Measurements from ENCODE around the gene PRKAA2.

PRKAA2 gene

DNA sequence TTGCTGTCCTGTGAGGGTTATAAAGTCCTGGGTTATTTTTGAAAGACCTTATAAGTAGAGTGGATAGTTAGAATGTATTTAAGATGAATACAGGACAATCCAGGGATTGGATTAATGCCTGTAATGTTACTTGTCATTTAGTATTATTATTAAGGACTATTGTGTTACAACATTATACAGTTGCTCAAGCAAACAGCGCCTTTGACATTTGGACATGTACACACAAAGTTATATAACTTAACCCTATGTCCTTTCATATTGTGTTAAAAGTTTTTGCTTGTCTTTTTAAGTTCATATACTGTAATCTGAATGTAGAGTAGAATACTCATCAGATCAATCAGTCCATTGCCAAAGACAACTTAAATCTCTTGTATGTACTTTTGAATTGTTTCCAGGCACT lies 2.0 kb downstream of the PRKAA2 start:
- H3K4me1 Mint-ChIP-seq: peaks cover 24% of the 10 kb centered on the region
- H3K27me3 Mint-ChIP-seq (ENCODE audit: low read depth): peaks cover 15% of the 10 kb centered on the region
- H3K4me3 Mint-ChIP-seq: peak overlapping the region; percentile 83 to 88 (median 88)
- peak overlapping the region in 1 of 3 experiments; percentile 91 for H3K27ac Mint-ChIP-seq
- no peaks in the 10 kb centered on the region for H3K36me3 Mint-ChIP-seq (ENCODE audit: low read depth)
- TF ChIP-seq, protein P1, sequence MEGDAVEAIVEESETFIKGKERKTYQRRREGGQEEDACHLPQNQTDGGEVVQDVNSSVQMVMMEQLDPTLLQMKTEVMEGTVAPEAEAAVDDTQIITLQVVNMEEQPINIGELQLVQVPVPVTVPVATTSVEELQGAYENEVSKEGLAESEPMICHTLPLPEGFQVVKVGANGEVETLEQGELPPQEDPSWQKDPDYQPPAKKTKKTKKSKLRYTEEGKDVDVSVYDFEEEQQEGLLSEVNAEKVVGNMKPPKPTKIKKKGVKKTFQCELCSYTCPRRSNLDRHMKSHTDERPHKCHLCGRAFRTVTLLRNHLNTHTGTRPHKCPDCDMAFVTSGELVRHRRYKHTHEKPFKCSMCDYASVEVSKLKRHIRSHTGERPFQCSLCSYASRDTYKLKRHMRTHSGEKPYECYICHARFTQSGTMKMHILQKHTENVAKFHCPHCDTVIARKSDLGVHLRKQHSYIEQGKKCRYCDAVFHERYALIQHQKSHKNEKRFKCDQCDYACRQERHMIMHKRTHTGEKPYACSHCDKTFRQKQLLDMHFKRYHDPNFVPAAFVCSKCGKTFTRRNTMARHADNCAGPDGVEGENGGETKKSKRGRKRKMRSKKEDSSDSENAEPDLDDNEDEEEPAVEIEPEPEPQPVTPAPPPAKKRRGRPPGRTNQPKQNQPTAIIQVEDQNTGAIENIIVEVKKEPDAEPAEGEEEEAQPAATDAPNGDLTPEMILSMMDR (IDR thresholded peaks at IDR 0.05; ENCODE audit: unreplicated experiment in 3 of 3): no peak
- no peaks in the 10 kb centered on the region for H3K9me3 Mint-ChIP-seq

GRCh38 chr1:56648546-56648945 lies 3.4 kb downstream of the PRKAA2 start:
- H3K4me1 Mint-ChIP-seq: peaks cover 25% of the 10 kb centered on the region
- no peaks in the 10 kb centered on the region for H3K9me3 Mint-ChIP-seq
- no peak overlapping the region for H3K27ac Mint-ChIP-seq
- H3K27me3 Mint-ChIP-seq (ENCODE audit: low read depth): peaks cover 15% of the 10 kb centered on the region
- H3K4me3 Mint-ChIP-seq: peak overlapping the region in 1 of 3 experiments; percentile 37
- TF ChIP-seq, protein P1 (IDR thresholded peaks at IDR 0.05; ENCODE audit: unreplicated experiment in 3 of 3): no peak
- no peaks in the 10 kb centered on the region for H3K36me3 Mint-ChIP-seq (ENCODE audit: low read depth)

DNA sequence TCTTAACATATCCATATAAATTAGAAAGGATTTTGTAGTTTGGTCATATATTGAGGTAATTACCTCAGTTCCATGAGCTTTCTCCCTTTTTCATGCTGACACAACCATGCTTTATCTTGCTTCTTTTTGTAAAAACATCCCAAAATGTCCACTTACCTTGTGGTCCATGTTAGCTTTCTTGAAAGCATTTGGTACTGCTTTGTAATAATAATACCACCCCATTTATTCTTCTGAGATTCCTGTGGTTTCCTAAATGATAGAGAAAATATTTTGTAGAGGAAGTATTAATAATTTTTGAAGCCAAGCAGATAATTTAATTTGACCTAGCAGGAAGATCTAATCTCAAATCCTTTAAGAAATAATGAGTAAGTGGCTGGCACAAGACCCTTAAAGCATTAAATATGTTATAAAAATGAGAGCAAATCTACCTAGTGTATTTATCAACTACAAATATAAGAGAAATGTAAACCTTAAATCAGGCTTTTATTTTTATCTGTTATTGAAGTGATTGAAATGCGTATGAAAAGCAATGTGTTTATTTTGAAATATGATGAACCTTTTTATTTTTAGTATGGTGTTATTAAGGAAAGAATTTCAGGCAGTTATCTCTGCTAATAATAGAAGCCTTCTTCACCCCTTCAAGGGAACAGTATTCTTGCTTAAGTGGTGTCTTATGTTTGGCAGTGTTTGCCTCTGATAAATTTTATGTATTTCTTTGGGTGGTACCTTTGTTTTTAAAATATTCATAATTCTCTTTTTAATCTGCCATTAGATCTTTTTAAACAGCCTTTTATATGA lies 9.2 kb downstream of the PRKAA2 start:
- H3K4me3 Mint-ChIP-seq: no peak overlapping the region
- peaks cover 37% of the 10 kb centered on the region for H3K36me3 Mint-ChIP-seq (ENCODE audit: low read depth)
- TF ChIP-seq, protein P1 (IDR thresholded peaks at IDR 0.05; ENCODE audit: unreplicated experiment in 3 of 3): no peak
- H3K9me3 Mint-ChIP-seq: peaks cover 29% of the 10 kb centered on the region
- peaks cover 12% of the 10 kb centered on the region for H3K4me1 Mint-ChIP-seq
- H3K27me3 Mint-ChIP-seq (ENCODE audit: low read depth): no peaks in the 10 kb centered on the region
- H3K27ac Mint-ChIP-seq: no peak overlapping the region

GRCh38 chr1:56655991-56656613 lies 11.0 kb downstream of the PRKAA2 start:
- TF ChIP-seq, protein P1 (IDR thresholded peaks at IDR 0.05; ENCODE audit: unreplicated experiment in 3 of 3): no peak

GRCh38 chr1:56658254-56658653 lies 13.1 kb downstream of the PRKAA2 start:
- no peak overlapping the region for H3K4me3 Mint-ChIP-seq
- H3K36me3 Mint-ChIP-seq (ENCODE audit: low read depth): peaks cover 37% of the 10 kb centered on the region
- H3K27me3 Mint-ChIP-seq (ENCODE audit: low read depth): no peaks in the 10 kb centered on the region
- peaks cover 29% of the 10 kb centered on the region for H3K9me3 Mint-ChIP-seq
- TF ChIP-seq, protein P1 (IDR thresholded peaks at IDR 0.05; ENCODE audit: unreplicated experiment in 3 of 3): no peak
- peaks cover 12% of the 10 kb centered on the region for H3K4me1 Mint-ChIP-seq
- no peak overlapping the region for H3K27ac Mint-ChIP-seq

More at GRCh38 chr1:56655991-56656613, 11.0 kb downstream of the PRKAA2 start:
- Mint-ChIP-seq H3K4me3 (no peak overlapping the region), H3K4me1 (peaks cover 12% of the 10 kb centered on the region), H3K36me3 (ENCODE audit: low read depth) (peaks cover 37% of the 10 kb centered on the region), H3K9me3 (peaks cover 29% of the 10 kb centered on the region), H3K27me3 (ENCODE audit: low read depth) (no peaks in the 10 kb centered on the region), H3K27ac (no peak overlapping the region)

All from nephron (organoid).